ENCODE results near the gene MBOAT7.

Gene MBOAT7

DNA sequence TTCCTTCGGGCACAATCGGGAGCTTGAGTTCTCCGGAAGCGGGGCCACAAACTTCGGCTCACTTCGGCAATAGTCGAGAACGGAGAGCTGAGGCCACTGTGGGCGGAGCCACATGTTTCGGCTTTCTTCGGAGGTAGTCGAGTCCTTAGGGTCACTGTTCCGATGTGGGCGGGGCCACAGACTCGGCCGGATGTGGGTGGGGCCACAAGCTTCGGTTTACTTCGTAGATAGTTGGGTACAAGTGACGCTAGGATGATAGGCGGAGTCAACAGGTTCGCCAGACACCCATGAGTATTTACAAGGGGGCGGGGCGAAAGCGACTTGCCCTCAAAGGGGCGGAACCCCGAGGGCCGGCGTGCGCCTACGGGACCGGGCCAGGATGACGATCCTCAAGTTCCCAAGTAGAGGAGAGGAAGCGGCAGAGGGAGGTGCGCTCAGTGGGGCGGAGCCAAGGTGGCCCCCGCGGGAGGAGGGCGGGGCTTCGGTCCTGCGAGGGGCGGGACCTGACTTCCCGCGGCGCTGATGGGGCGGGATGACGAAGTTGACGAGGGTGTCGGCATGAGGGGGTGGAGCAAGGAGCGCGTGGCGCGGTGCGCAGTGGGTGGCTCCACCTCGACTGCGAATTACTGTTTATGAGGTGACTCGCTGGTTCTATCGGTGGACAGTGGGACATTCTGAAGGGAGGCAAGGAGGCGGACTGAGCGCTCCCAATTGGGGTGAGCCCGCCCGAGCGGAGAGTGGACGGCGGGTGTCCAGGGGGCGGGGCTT is 539 bp upstream of the MBOAT7 start:
- peak overlapping the region; percentile 70 for H2AFZ ChIP-seq (ENCODE audit: low read depth)
- TF ChIP-seq, protein P1, sequence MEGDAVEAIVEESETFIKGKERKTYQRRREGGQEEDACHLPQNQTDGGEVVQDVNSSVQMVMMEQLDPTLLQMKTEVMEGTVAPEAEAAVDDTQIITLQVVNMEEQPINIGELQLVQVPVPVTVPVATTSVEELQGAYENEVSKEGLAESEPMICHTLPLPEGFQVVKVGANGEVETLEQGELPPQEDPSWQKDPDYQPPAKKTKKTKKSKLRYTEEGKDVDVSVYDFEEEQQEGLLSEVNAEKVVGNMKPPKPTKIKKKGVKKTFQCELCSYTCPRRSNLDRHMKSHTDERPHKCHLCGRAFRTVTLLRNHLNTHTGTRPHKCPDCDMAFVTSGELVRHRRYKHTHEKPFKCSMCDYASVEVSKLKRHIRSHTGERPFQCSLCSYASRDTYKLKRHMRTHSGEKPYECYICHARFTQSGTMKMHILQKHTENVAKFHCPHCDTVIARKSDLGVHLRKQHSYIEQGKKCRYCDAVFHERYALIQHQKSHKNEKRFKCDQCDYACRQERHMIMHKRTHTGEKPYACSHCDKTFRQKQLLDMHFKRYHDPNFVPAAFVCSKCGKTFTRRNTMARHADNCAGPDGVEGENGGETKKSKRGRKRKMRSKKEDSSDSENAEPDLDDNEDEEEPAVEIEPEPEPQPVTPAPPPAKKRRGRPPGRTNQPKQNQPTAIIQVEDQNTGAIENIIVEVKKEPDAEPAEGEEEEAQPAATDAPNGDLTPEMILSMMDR (conservative IDR thresholded peaks at IDR 0.05; ENCODE audit: low read depth, low read length), result no peak
- H3K4me1 ChIP-seq (ENCODE audit: low read depth, poor library complexity, severe bottlenecking), result peaks cover 18% of the 10 kb centered on the region
- H3K27ac ChIP-seq, result peak overlapping the region; percentile 94
- H3K9ac ChIP-seq, result peak overlapping the region; percentile 93
- no peak overlapping the region for H3K4me2 ChIP-seq
- H3K4me3 ChIP-seq (IDR thresholded peaks at IDR 0.05; ENCODE audit: insufficient read depth, low read depth, low read length), result no peak overlapping the region
- no peaks in the 10 kb centered on the region for H4K20me1 ChIP-seq (ENCODE audit: insufficient read depth)
- peaks cover 3% of the 10 kb centered on the region; the same call in 1 of the 2 replicates for H3K79me2 ChIP-seq (ENCODE audit: insufficient read depth, low read depth)
- no peaks in the 10 kb centered on the region for H3K27me3 ChIP-seq (ENCODE audit: insufficient read depth, low read depth)
- H3K36me3 ChIP-seq (ENCODE audit: insufficient read depth), result no peaks in the 10 kb centered on the region

- Histone ChIP-seq H3K36me3 (ENCODE audit: insufficient read depth) (no peaks in the 10 kb centered on the region), H2AFZ (ENCODE audit: low read depth) (peak overlapping the region; percentile 53; the same call in 1 of the 2 replicates), H3K4me1 (ENCODE audit: low read depth, poor library complexity, severe bottlenecking) (peaks cover 18% of the 10 kb centered on the region), H3K27ac (peak overlapping the region; percentile 94; the same call in 1 of the 2 replicates), H3K9ac (peak overlapping the region; percentile 64; the same call in 1 of the 2 replicates), H4K20me1 (ENCODE audit: insufficient read depth) (no peaks in the 10 kb centered on the region), H3K4me3 (IDR thresholded peaks at IDR 0.05; ENCODE audit: insufficient read depth, low read depth, low read length) (no peak overlapping the region), H3K4me2 (peak overlapping the region; percentile 90), H3K79me2 (ENCODE audit: insufficient read depth, low read depth) (peaks cover 3% of the 10 kb centered on the region; the same call in 1 of the 2 replicates), H3K27me3 (ENCODE audit: insufficient read depth, low read depth) (no peaks in the 10 kb centered on the region)
- TF ChIP-seq, protein P1 (conservative IDR thresholded peaks at IDR 0.05; ENCODE audit: low read depth, low read length), result no peak
These were observed 1.0 kb downstream of the MBOAT7 start for GRCh38 chr19:54188215-54188871.

GRCh38 chr19:54186934-54187381 is 2.4 kb downstream of the MBOAT7 start:
- no peak overlapping the region for H3K9ac ChIP-seq

DNA sequence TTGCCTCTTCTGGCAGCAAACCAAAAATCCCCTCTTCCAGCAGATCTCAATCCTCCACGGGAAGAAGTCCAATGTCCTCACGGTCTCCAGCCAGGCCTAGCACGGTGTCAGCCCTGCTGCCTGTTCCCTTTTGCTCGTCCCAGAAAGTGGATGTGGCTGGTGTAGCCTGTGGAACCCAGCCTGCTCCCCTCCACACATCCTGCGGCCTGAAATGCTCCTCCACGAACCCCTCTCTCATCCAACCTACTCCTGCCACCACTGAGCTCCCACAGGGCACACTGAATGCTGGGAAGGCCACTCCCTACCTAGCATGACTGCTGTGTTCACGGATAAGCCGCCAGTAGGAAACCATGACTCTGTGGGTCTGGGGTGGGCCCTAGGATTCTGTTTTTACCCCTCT is 3.0 kb downstream of the MBOAT7 start:
- H3K9ac ChIP-seq, result no peak overlapping the region
- no peak overlapping the region for H3K4me2 ChIP-seq
- H3K27ac ChIP-seq, result no peak overlapping the region
- peaks cover 8% of the 10 kb centered on the region for H3K4me1 ChIP-seq (ENCODE audit: low read depth, poor library complexity, severe bottlenecking)
- H4K20me1 ChIP-seq (ENCODE audit: insufficient read depth), result no peaks in the 10 kb centered on the region
- H3K27me3 ChIP-seq (ENCODE audit: insufficient read depth, low read depth), result no peaks in the 10 kb centered on the region
- TF ChIP-seq, protein P1 (conservative IDR thresholded peaks at IDR 0.05; ENCODE audit: low read depth, low read length), result no peak
- 0 out of 2 replicates have a peak, but pooled peaks cover 3% of the 10 kb centered on the region for H3K79me2 ChIP-seq (ENCODE audit: insufficient read depth, low read depth)
- H3K4me3 ChIP-seq (IDR thresholded peaks at IDR 0.05; ENCODE audit: insufficient read depth, low read depth, low read length), result no peak overlapping the region
- no peak overlapping the region for H2AFZ ChIP-seq (ENCODE audit: low read depth)
- no peaks in the 10 kb centered on the region for H3K36me3 ChIP-seq (ENCODE audit: insufficient read depth)

More at GRCh38 chr19:54186934-54187381, 2.4 kb downstream of the MBOAT7 start:
- Histone ChIP-seq H2AFZ (ENCODE audit: low read depth) (no peak overlapping the region), H3K4me3 (IDR thresholded peaks at IDR 0.05; ENCODE audit: insufficient read depth, low read depth, low read length) (no peak overlapping the region), H4K20me1 (ENCODE audit: insufficient read depth) (no peaks in the 10 kb centered on the region), H3K4me1 (ENCODE audit: low read depth, poor library complexity, severe bottlenecking) (peaks cover 9% of the 10 kb centered on the region), H3K27me3 (ENCODE audit: insufficient read depth, low read depth) (no peaks in the 10 kb centered on the region), H3K79me2 (ENCODE audit: insufficient read depth, low read depth) (0 out of 2 replicates have a peak, but pooled peaks cover 3% of the 10 kb centered on the region), H3K27ac (no peak overlapping the region), H3K4me2 (no peak overlapping the region), H3K36me3 (ENCODE audit: insufficient read depth) (no peaks in the 10 kb centered on the region)
- TF ChIP-seq, protein P1 (conservative IDR thresholded peaks at IDR 0.05; ENCODE audit: low read depth, low read length), result no peak
